K562 (cell line): Measurements from ENCODE around the gene GYS1. TPM values are rescaled to one million over a fixed set of nuclear protein-coding genes. Genes with fewer than 3 reads are reported as not detected.
A peak's percentile ranks its signal among the peaks of the same experiment; 100 is the strongest.

ENCODE experiments used
- ARID1B ChIP-seq: fragments of 450-650 bp; IDR thresholded peaks from 2 replicates; pipeline ENCODE4 v1.6.1; 2016; ENCODE audit warnings: antibody characterized with exemption, mild to moderate bottlenecking, inconsistent platforms
- ARID2 ChIP-seq: fragments of 450-650 bp; IDR thresholded peaks from 2 replicates; pipeline ENCODE4 v1.6.1; 2017; ENCODE audit warnings: antibody characterized with exemption, mild to moderate bottlenecking
- BRD9 ChIP-seq: fragments of 450-650 bp; IDR thresholded peaks from 2 replicates; pipeline ENCODE4 v1.6.1; 2018; ENCODE audit warnings: low read depth; ENCODE audit not compliant: partially characterized antibody
- EP300 ChIP-seq: IDR thresholded peaks from 2 replicates; pipeline ENCODE4 v1.6.1; 2012; ENCODE audit warnings: low read length, improper control_type of control experiment
- GTF2F1 ChIP-seq: IDR thresholded peaks from 2 replicates; pipeline ENCODE4 v1.6.1; 2011; ENCODE audit warnings: low read depth, low read length, improper control_type of control experiment
- HOXB6 ChIP-seq: fragments of 250-450 bp; sonication (Bioruptor Pico); IDR thresholded peaks from 2 replicates; pipeline ENCODE4 v1.5.1; 2022; ENCODE audit warnings: mild to moderate bottlenecking, borderline replicate concordance
- KDM1A ChIP-seq, 2 experiments: fragments of 450-650 bp; IDR thresholded peaks; 2 replicates each; pipeline ENCODE4 v1.6.1; 2016; ENCODE audit warnings: mild to moderate bottlenecking in 2 of 2
- POLR2B ChIP-seq: fragments of 450-650 bp; IDR thresholded peaks from 2 replicates; pipeline ENCODE4 v1.6.1; 2018; ENCODE audit warnings: low read depth; ENCODE audit not compliant: partially characterized antibody
- RB1 ChIP-seq: fragments of 450-650 bp; IDR thresholded peaks from 2 replicates; pipeline ENCODE4 v1.6.1; 2017; ENCODE audit warnings: low read depth, mild to moderate bottlenecking
- SMAD3 ChIP-seq: fragments of 450-650 bp; formaldehyde crosslinking; conservative IDR thresholded peaks from 2 replicates; pipeline ENCODE4 v1.4.0; 2020; ENCODE audit warnings: mild to moderate bottlenecking
- SMARCA5 ChIP-seq: fragments of 450-650 bp; IDR thresholded peaks from 2 replicates; pipeline ENCODE4 v1.6.1; 2016
- SNIP1 ChIP-seq: fragments of 450-650 bp; IDR thresholded peaks from 2 replicates; pipeline ENCODE4 v1.7.1; 2017; ENCODE audit warnings: low read depth, mild to moderate bottlenecking
- ZNF140 ChIP-seq: fragments of 250-450 bp; sonication (Bioruptor Pico); IDR thresholded peaks from 2 replicates; pipeline ENCODE4 v1.8.0; 2021; ENCODE audit warnings: moderate library complexity, mild to moderate bottlenecking, inconsistent platforms
- ZNF41 ChIP-seq: fragments of 250-450 bp; sonication (Bioruptor Pico); conservative IDR thresholded peaks from 2 replicates; pipeline ENCODE4 v1.4.0; 2020; ENCODE audit warnings: mild to moderate bottlenecking
- polyA plus RNA-seq, 8 experiments: library from polyadenylated mRNA; depleted of rRNA in 4 of 8; stranded (reverse) in 5 of 8; unstranded in 3 of 8; fragments of >200 nt; fragmentation: Nextera tagmentation in 2 of 8; fragmentation: Illumina TruSeq in 1 of 8; extraction: Ambion mirVana in 2 of 8; extraction: Trizol in 1 of 8; gene quantifications; 2 replicates each; pipeline versions ENCODE4 v1.2.1 to v1.2.3, GENCODE V29; 2011 to 2014; ENCODE audit warnings: inconsistent platforms in 1 of 8, missing spikeins in 1 of 8
- total RNA-seq, 7 experiments: library from RNA; depleted of rRNA in 6 of 7; stranded (reverse); fragments of >200 nt in 6 of 7; fragmentation: Illumina TruSeq in 2 of 7; extraction: Trizol in 2 of 7; gene quantifications; 2 replicates each; pipeline versions ENCODE4 v1.2.1 to v1.2.3, GENCODE V29; 2011 to 2021; ENCODE audit warnings: low replicate concordance in 1 of 7
- TF ChIP-seq, protein P1 (sequence below): sonication (generic); formaldehyde crosslinking; IDR thresholded peaks from 2 replicates; pipeline ENCODE4 v1.8.0; 2022; ENCODE audit warnings: missing genetic modification reagents, mild to moderate bottlenecking, borderline replicate concordance
- TF ChIP-seq, protein P2 (sequence below): sonication (generic); formaldehyde crosslinking; IDR thresholded peaks from 2 replicates; pipeline ENCODE4 v1.8.1; 2023; ENCODE audit warnings: mild to moderate bottlenecking, missing genetic modification reagents
- TF ChIP-seq, protein P3 (sequence below): sonication (generic); formaldehyde crosslinking; IDR thresholded peaks from 2 replicates; pipeline ENCODE4 v1.5.0; 2020; ENCODE audit warnings: missing genetic modification reagents
- TF ChIP-seq, protein P4 (sequence below), 2 experiments: fragments of 250-450 bp in 1 of 2; fragments of 450-650 bp in 1 of 2; sonication (Bioruptor Pico) in 1 of 2; IDR thresholded peaks; 2 replicates each; pipeline versions ENCODE4 v1.6.1 to v1.8.0; 2016 to 2021; ENCODE audit warnings: mild to moderate bottlenecking in 2 of 2, moderate library complexity in 2 of 2, missing compliant biosample characterization in 1 of 2, missing genetic modification characterization in 1 of 2

GYS1 gene
- total and polyA plus RNA-seq, 9 of the 15 experiments (the other 6 are each of a cell fraction or from before 2014, with no cell fraction given): 1.9 to 31.1 (median 15.2) TPM

DNA sequence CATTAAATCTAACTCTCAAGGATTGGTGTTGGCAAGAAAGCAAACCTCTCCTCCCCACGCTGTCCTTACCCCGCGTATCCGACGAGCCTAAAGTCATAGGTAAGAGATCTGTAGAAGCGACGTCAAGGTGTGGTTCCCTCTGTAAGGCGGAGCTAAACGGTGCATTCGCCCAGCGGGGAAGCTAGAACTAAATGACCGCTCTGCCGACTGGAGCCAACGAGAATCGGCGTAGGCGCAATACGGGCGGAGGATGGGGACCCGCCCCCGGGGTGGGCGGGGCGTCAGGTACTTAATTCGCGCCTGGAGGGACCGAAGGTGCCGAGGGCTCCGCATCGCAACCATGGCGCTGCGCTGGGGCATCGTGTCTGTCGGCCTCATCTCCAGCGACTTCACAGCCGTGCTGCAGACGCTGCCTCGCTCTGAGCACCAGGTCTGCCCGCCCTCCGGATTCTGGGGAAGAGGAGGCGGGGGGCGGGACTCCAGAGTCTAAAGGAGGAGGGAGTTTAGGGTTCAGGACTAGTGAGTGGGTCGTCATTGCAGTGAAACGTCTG is 59.7 kb downstream of the GYS1 start, which contains the start of gene DHDH (continued):
- TF ChIP-seq, protein P1, sequence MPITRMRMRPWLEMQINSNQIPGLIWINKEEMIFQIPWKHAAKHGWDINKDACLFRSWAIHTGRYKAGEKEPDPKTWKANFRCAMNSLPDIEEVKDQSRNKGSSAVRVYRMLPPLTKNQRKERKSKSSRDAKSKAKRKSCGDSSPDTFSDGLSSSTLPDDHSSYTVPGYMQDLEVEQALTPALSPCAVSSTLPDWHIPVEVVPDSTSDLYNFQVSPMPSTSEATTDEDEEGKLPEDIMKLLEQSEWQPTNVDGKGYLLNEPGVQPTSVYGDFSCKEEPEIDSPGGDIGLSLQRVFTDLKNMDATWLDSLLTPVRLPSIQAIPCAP (CRISPR knock-in tag): no peak
- TF ChIP-seq SNIP1 (no peak), HOXB6 (CRISPR knock-in tag) (no peak), ZNF140 (CRISPR knock-in tag) (no peak), ZNF41 (CRISPR knock-in tag) (no peak), ARID2 (no peak), POLR2B (peak; percentile 50), EP300 (no peak), GTF2F1 (0 out of 2 replicates have a peak, but pooled peaks have one; percentile 24), KDM1A (IDR thresholded peaks at IDR 0.05) (no peak), SMAD3 (CRISPR knock-in tag) (no peak), SMARCA5 (no peak), RB1 (peak; percentile 56; the same call in 1 of the 2 replicates), BRD9 (no peak), ARID1B (no peak)
- TF ChIP-seq, protein P2, sequence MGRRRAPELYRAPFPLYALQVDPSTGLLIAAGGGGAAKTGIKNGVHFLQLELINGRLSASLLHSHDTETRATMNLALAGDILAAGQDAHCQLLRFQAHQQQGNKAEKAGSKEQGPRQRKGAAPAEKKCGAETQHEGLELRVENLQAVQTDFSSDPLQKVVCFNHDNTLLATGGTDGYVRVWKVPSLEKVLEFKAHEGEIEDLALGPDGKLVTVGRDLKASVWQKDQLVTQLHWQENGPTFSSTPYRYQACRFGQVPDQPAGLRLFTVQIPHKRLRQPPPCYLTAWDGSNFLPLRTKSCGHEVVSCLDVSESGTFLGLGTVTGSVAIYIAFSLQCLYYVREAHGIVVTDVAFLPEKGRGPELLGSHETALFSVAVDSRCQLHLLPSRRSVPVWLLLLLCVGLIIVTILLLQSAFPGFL (CRISPR knock-in tag): no peak
- TF ChIP-seq, protein P3, sequence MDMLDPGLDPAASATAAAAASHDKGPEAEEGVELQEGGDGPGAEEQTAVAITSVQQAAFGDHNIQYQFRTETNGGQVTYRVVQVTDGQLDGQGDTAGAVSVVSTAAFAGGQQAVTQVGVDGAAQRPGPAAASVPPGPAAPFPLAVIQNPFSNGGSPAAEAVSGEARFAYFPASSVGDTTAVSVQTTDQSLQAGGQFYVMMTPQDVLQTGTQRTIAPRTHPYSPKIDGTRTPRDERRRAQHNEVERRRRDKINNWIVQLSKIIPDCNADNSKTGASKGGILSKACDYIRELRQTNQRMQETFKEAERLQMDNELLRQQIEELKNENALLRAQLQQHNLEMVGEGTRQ (CRISPR knock-in tag): no peak
- TF ChIP-seq, protein P4, sequence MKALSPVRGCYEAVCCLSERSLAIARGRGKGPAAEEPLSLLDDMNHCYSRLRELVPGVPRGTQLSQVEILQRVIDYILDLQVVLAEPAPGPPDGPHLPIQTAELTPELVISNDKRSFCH (CRISPR knock-in tag; IDR thresholded peaks at IDR 0.05): no peak
- TF ChIP-seq, protein P4 (tag; IDR thresholded peaks at IDR 0.05): peak; percentile 15; the same call in 1 of the 2 replicates
